ENCODE data around the gene ETV3.

The ETV3 gene

DNA sequence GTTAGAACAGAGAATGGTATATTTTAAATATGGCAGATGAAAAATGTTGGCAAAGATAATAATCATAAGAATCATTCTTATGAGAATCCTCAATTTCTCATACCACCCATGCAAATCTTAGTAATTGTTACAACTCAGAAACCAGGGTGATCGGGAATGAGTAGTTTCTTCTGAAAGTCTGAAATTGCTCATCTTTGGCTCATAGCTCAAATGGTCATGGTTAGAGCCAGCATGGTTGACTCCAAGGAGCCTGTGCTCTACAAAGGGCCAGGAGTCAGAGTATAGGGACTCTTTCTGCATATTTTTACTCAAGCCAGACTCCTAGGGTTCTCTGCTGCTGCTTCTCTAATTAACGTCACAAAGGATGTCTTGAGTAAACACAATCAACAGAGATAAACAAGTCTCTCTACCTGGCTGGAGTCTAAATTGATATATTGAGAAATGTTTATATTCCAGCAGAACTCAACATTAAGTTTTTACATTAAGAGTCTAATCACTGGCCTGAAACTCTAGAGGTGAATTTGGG lies 1.9 kb upstream of the ETV3 start:
- Histone ChIP-seq H3K27ac (ENCODE audit: low read depth, low read length) (no peak overlapping the region), H3K9me3 (ENCODE audit: control insufficient read depth in 1 of 2, low read length in 2 of 2) (no peaks in the 10 kb centered on the region), H3K4me1 (ENCODE audit: control insufficient read depth in 1 of 2, insufficient read depth in 2 of 2, low read length in 2 of 2) (peaks cover 47 to 60% of the 10 kb centered on the region in 2 donors), H3K4me3 (ENCODE audit: low read depth in 1 of 2, low read length in 2 of 2) (no peak overlapping the region), H3K27me3 (ENCODE audit: control insufficient read depth in 1 of 2, insufficient read depth in 2 of 2, low read length in 2 of 2) (no peaks in the 10 kb centered on the region), H3K9ac (ENCODE audit: low read depth in 1 of 2, low read length in 2 of 2) (no peak overlapping the region), H3K36me3 (ENCODE audit: control insufficient read depth in 1 of 2, insufficient read depth in 2 of 2, low read length in 2 of 2) (peaks cover 8 to 10% of the 10 kb centered on the region in 2 donors)

DNA sequence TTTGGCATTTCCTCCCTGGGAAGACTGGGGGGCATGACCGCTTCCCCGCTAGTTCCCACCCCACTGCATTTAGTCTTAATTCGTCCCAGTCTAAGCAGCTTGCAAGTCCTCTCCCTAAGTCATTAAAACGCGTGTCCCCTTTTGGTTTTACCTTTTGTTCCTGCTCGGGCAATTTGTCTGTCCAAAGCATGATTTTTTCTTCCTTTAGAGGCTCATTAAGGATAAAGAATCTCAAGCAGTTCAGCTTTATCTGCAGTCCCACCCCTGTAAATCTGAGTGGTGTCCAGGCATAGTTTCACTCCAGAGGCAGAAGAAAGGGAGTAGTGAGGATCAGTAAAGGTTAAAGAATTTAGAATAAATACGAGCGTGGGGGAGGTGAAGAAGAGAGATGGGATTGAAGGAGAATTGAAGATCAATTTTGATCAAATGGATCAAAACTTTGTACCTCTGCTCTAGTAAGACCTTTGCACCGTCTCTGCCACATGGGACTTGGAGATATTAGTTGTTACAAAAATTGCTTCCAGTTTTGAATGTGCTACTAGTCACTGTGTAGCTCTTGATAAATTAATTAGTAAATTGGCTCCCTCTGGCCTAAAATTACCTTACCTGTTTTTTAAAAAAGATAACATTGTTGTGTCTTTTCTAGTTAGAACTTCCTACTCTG lies 989 bp upstream of the ETV3 start:
- Histone ChIP-seq H3K36me3 (ENCODE audit: control insufficient read depth in 1 of 2, insufficient read depth in 2 of 2, low read length in 2 of 2) (peaks cover 18 to 20% of the 10 kb centered on the region in 2 donors), H3K4me3 (ENCODE audit: low read depth in 1 of 2, low read length in 2 of 2) (peak overlapping the region; percentile 76 to 93), H3K9ac (ENCODE audit: low read depth in 1 of 2, low read length in 2 of 2) (peak overlapping the region; percentile 91 to 95), H3K27me3 (ENCODE audit: control insufficient read depth in 1 of 2, insufficient read depth in 2 of 2, low read length in 2 of 2) (no peaks in the 10 kb centered on the region), H3K27ac (ENCODE audit: low read depth, low read length) (peak overlapping the region; percentile 96), H3K9me3 (ENCODE audit: control insufficient read depth in 1 of 2, low read length in 2 of 2) (no peaks in the 10 kb centered on the region), H3K4me1 (ENCODE audit: control insufficient read depth in 1 of 2, insufficient read depth in 2 of 2, low read length in 2 of 2) (peaks cover 37 to 51% of the 10 kb centered on the region in 2 donors)

DNA sequence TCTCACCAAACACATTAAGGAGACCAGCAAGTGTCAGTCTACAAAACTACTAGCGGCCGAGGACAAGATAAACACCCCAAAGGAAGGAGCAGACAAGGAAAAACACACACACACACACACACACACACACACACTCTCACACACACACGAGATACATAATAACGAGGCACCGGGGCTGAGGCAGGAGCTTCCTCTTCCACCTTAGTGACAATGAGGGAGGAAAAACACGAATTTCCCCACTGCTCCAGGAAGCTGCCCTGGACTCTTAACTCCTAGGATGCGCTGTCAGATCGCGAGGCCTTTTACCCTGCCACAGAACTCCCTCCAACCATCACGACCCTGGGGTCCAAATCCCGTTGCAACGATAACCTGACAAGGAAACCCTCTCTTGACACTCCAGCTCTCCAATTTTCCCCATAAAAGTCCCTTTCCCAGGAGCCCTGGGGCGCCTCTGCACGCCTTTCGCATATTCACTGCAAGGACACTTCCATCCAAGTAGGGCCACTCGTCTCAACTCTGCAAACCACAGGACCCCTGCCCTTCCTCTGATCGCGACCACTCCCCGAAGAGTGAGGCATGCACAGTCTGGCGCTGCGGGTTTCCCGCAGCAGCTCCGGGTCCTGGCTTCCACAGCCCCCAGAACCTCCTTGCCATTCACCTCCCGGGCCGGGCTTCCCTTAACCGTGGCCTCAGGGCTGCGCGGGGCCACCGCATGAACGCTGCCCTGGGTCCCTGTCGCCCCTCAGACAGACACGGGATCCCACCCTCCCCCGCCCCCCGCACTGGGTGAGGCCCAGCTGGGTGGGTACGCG lies 581 bp downstream of the ETV3 start:
- peaks cover 26 to 35% of the 10 kb centered on the region in 2 donors for H3K36me3 ChIP-seq (ENCODE audit: control insufficient read depth in 1 of 2, insufficient read depth in 2 of 2, low read length in 2 of 2)
- peak overlapping the region; percentile 91 to 95 for H3K9ac ChIP-seq (ENCODE audit: low read depth in 1 of 2, low read length in 2 of 2)

DNA sequence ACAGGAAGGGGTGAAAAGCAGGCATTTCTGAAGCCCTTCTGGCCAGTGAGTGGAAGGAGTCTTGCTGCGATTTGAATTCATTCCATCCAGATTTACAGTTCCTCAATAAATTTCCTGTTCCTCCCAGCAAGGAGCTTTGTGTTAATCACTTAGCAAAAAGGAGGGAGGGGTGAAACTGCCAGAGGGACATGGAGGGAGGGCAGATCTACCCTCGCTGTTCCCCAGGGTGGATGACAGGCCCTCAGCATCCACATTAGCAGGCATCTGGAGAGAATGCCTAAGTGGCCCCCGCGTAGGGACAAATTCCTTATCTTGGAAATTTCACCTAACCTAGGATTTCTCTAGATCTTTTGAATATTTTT lies 1.2 kb downstream of the ETV3 start:
- Histone ChIP-seq H3K36me3 (ENCODE audit: control insufficient read depth in 1 of 2, insufficient read depth in 2 of 2, low read length in 2 of 2) (peaks cover 26 to 40% of the 10 kb centered on the region in 2 donors), H3K9ac (ENCODE audit: low read depth in 1 of 2, low read length in 2 of 2) (peak overlapping the region; percentile 91 to 95), H3K9me3 (ENCODE audit: control insufficient read depth in 1 of 2, low read length in 2 of 2) (no peaks in the 10 kb centered on the region), H3K27me3 (ENCODE audit: control insufficient read depth in 1 of 2, insufficient read depth in 2 of 2, low read length in 2 of 2) (no peaks in the 10 kb centered on the region), H3K4me3 (ENCODE audit: low read depth in 1 of 2, low read length in 2 of 2) (peak overlapping the region; percentile 76 to 93), H3K4me1 (ENCODE audit: control insufficient read depth in 1 of 2, insufficient read depth in 2 of 2, low read length in 2 of 2) (peaks cover 40 to 41% of the 10 kb centered on the region in 2 donors), H3K27ac (ENCODE audit: low read depth, low read length) (no peak overlapping the region)

More for the DNA sequence above, 581 bp downstream of the ETV3 start:
- Histone ChIP-seq H3K27ac (ENCODE audit: low read depth, low read length) (peak overlapping the region; percentile 96), H3K4me3 (ENCODE audit: low read depth in 1 of 2, low read length in 2 of 2) (peak overlapping the region; percentile 76 to 93), H3K9me3 (ENCODE audit: control insufficient read depth in 1 of 2, low read length in 2 of 2) (no peaks in the 10 kb centered on the region), H3K4me1 (ENCODE audit: control insufficient read depth in 1 of 2, insufficient read depth in 2 of 2, low read length in 2 of 2) (peaks cover 38 to 41% of the 10 kb centered on the region in 2 donors), H3K27me3 (ENCODE audit: control insufficient read depth in 1 of 2, insufficient read depth in 2 of 2, low read length in 2 of 2) (no peaks in the 10 kb centered on the region)

DNA sequence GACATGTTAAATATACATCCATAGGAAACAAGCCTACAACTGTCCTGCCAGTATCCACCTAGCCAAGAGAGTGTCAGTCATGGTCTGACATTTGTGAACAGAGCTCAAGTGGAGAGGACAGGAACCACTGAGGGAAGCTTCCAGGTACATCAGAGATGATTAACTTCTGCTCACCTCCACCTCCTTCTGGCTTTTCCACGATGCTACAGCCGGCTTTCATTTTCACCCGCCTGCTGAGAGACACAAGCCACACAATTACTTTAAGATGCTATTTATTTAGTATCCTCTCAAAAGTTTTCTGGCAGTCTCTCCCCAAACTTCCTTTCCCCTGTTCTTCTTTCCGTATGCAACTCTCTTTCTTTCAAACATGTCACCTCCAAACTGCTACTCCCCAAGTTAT lies 2.1 kb downstream of the ETV3 start:
- no peak overlapping the region for H3K27ac ChIP-seq (ENCODE audit: low read depth, low read length)
- H3K9me3 ChIP-seq (ENCODE audit: control insufficient read depth in 1 of 2, low read length in 2 of 2), result no peaks in the 10 kb centered on the region
- H3K36me3 ChIP-seq (ENCODE audit: control insufficient read depth in 1 of 2, insufficient read depth in 2 of 2, low read length in 2 of 2), result peaks cover 26 to 47% of the 10 kb centered on the region in 2 donors
- H3K4me1 ChIP-seq (ENCODE audit: control insufficient read depth in 1 of 2, insufficient read depth in 2 of 2, low read length in 2 of 2), result peaks cover 48% of the 10 kb centered on the region in 2 donors
- H3K9ac ChIP-seq (ENCODE audit: low read depth in 1 of 2, low read length in 2 of 2), result peak overlapping the region in 1 of 2 donors; percentile 6
- H3K27me3 ChIP-seq (ENCODE audit: control insufficient read depth in 1 of 2, insufficient read depth in 2 of 2, low read length in 2 of 2), result no peaks in the 10 kb centered on the region
- peak overlapping the region; percentile 26 to 93 for H3K4me3 ChIP-seq (ENCODE audit: low read depth in 1 of 2, low read length in 2 of 2)

DNA sequence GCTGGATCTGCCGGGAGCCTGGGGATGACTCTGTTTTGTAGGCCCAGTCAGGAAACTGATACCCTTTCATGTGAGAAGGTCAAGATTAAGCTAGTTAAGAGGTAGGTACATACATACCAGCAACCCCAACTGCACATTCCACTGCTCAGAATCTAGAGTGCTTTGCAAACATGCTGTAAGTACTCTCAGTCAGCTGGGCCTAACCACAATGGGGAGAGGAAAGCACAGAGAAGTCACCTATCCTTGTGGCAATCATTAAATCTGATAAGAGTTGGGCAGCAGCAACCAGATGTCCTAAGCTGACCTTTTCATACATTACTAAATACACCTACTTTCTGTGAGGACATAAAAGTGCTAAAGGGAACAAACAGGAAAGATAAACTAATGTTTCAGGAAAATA lies 2.5 kb downstream of the ETV3 start:
- Histone ChIP-seq H3K9ac (ENCODE audit: low read depth in 1 of 2, low read length in 2 of 2) (no peak overlapping the region), H3K4me1 (ENCODE audit: control insufficient read depth in 1 of 2, insufficient read depth in 2 of 2, low read length in 2 of 2) (peaks cover 48% of the 10 kb centered on the region in 2 donors)

DNA sequence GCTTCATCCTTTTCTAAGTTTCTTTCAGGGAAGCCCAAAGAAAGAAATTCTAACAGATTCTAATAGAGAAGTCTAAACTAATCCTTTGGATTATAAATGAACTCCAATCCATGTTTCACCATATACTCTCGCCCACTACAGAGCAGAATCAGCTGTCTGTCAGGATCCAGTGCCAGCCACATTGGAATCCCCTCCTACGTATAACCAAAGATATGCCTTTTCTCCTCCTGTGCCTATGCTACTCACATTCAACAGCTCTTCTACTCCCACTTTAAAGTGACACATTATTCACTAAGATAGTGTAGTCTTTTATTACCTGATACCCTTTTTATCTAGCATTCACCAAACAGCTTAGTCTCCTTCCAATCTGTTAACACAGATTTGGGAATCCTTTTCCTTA lies 3.1 kb downstream of the ETV3 start:
- Histone ChIP-seq H3K9ac (ENCODE audit: low read depth in 1 of 2, low read length in 2 of 2) (no peak overlapping the region), H3K27ac (ENCODE audit: low read depth, low read length) (no peak overlapping the region), H3K4me1 (ENCODE audit: control insufficient read depth in 1 of 2, insufficient read depth in 2 of 2, low read length in 2 of 2) (peaks cover 48% of the 10 kb centered on the region in 2 donors), H3K4me3 (ENCODE audit: low read depth in 1 of 2, low read length in 2 of 2) (no peak overlapping the region), H3K27me3 (ENCODE audit: control insufficient read depth in 1 of 2, insufficient read depth in 2 of 2, low read length in 2 of 2) (no peaks in the 10 kb centered on the region), H3K9me3 (ENCODE audit: control insufficient read depth in 1 of 2, low read length in 2 of 2) (no peaks in the 10 kb centered on the region), H3K36me3 (ENCODE audit: control insufficient read depth in 1 of 2, insufficient read depth in 2 of 2, low read length in 2 of 2) (peaks cover 31 to 57% of the 10 kb centered on the region in 2 donors)

More for the DNA sequence above, 2.5 kb downstream of the ETV3 start:
- no peaks in the 10 kb centered on the region for H3K9me3 ChIP-seq (ENCODE audit: control insufficient read depth in 1 of 2, low read length in 2 of 2)
- H3K36me3 ChIP-seq (ENCODE audit: control insufficient read depth in 1 of 2, insufficient read depth in 2 of 2, low read length in 2 of 2), result peaks cover 26 to 51% of the 10 kb centered on the region in 2 donors
- H3K27ac ChIP-seq (ENCODE audit: low read depth, low read length), result no peak overlapping the region
- peak overlapping the region in 1 of 2 donors; percentile 93 for H3K4me3 ChIP-seq (ENCODE audit: low read depth in 1 of 2, low read length in 2 of 2)
- no peaks in the 10 kb centered on the region for H3K27me3 ChIP-seq (ENCODE audit: control insufficient read depth in 1 of 2, insufficient read depth in 2 of 2, low read length in 2 of 2)

DNA sequence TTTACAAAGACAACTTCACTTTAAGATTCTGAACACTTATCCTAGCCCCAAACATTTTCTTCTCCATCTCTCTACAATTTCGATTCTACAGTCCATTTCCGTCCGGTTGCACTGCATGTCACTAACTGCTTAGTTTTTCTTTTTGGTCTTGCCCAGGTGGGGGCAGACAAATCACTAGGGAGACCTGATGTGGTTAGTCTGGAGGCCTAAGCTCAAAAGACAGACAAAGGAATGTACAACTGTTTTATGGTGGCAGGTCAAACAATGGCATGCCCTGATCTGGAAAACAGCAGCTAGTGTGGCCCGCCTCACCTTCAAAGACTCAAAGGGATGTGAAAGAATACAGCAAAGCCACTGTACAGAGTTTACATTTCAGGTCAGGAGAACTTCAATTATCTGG lies 3.8 kb downstream of the ETV3 start:
- Histone ChIP-seq H3K9ac (ENCODE audit: low read depth in 1 of 2, low read length in 2 of 2) (no peak overlapping the region), H3K36me3 (ENCODE audit: control insufficient read depth in 1 of 2, insufficient read depth in 2 of 2, low read length in 2 of 2) (peaks cover 32 to 61% of the 10 kb centered on the region in 2 donors), H3K9me3 (ENCODE audit: control insufficient read depth in 1 of 2, low read length in 2 of 2) (no peaks in the 10 kb centered on the region), H3K27ac (ENCODE audit: low read depth, low read length) (no peak overlapping the region), H3K27me3 (ENCODE audit: control insufficient read depth in 1 of 2, insufficient read depth in 2 of 2, low read length in 2 of 2) (no peaks in the 10 kb centered on the region), H3K4me1 (ENCODE audit: control insufficient read depth in 1 of 2, insufficient read depth in 2 of 2, low read length in 2 of 2) (peaks cover 43 to 45% of the 10 kb centered on the region in 2 donors), H3K4me3 (ENCODE audit: low read depth in 1 of 2, low read length in 2 of 2) (no peak overlapping the region)

DNA sequence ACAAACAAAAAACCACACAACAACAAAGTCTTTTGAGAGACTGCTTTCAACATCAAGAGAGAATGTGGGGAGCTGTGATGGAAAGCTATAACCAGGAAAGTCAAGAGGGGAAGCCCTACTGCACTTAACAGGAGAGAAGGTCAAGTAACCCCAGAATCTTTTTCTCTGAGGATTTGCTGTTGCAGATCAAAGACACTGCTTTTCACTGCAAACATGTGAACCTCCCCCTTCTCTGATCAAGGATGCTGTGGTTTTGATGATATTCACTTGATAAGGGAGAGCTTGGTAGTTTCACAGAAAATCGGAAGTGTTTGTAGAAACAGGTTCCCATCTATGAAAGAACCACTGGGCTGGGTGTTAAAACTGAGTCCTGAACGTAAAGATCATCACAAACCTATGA lies 4.8 kb downstream of the ETV3 start:
- no peak overlapping the region for H3K4me3 ChIP-seq (ENCODE audit: low read depth in 1 of 2, low read length in 2 of 2)
- no peak overlapping the region for H3K9ac ChIP-seq (ENCODE audit: low read depth in 1 of 2, low read length in 2 of 2)
- peaks cover 32 to 70% of the 10 kb centered on the region in 2 donors for H3K36me3 ChIP-seq (ENCODE audit: control insufficient read depth in 1 of 2, insufficient read depth in 2 of 2, low read length in 2 of 2)
- no peaks in the 10 kb centered on the region for H3K9me3 ChIP-seq (ENCODE audit: control insufficient read depth in 1 of 2, low read length in 2 of 2)
- H3K27ac ChIP-seq (ENCODE audit: low read depth, low read length), result no peak overlapping the region
- H3K4me1 ChIP-seq (ENCODE audit: control insufficient read depth in 1 of 2, insufficient read depth in 2 of 2, low read length in 2 of 2), result peaks cover 37 to 38% of the 10 kb centered on the region in 2 donors
- H3K27me3 ChIP-seq (ENCODE audit: control insufficient read depth in 1 of 2, insufficient read depth in 2 of 2, low read length in 2 of 2), result no peaks in the 10 kb centered on the region

DNA sequence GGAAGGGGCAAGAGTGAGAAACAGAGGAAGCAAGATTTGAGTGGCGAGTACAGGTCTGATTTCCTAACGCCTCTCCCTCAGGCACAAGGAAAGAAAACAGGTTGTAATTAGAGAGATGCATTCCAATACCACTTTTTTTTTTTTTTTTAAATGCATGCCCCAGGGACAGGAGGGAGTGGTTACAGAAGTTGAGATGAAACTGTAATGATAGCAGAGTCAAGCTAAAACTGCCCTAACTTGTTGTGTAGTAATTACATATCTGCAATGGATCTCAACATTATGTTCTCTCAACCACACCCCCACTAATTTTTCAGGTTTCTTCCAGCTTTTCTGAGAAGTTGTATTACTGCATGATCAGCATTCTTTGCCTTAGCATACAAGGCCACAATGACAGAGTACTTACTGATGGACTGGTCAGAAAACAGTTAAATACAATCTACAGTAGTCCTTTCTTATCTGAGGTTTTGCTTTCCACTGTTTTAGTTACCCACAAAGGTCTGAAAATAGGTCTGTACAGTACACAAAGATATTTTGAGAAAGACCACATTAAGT lies 5.5 kb downstream of the ETV3 start:
- H3K4me3 ChIP-seq (ENCODE audit: low read depth in 1 of 2, low read length in 2 of 2), result no peak overlapping the region
- H3K27me3 ChIP-seq (ENCODE audit: control insufficient read depth in 1 of 2, insufficient read depth in 2 of 2, low read length in 2 of 2), result no peaks in the 10 kb centered on the region
- peaks cover 37 to 38% of the 10 kb centered on the region in 2 donors for H3K4me1 ChIP-seq (ENCODE audit: control insufficient read depth in 1 of 2, insufficient read depth in 2 of 2, low read length in 2 of 2)
- no peak overlapping the region for H3K27ac ChIP-seq (ENCODE audit: low read depth, low read length)
- H3K9me3 ChIP-seq (ENCODE audit: control insufficient read depth in 1 of 2, low read length in 2 of 2), result no peaks in the 10 kb centered on the region
- H3K36me3 ChIP-seq (ENCODE audit: control insufficient read depth in 1 of 2, insufficient read depth in 2 of 2, low read length in 2 of 2), result peaks cover 32 to 77% of the 10 kb centered on the region in 2 donors
- no peak overlapping the region for H3K9ac ChIP-seq (ENCODE audit: low read depth in 1 of 2, low read length in 2 of 2)

All from duodenal mucosa (tissue), 2 donors.